PC-3 (cell line): ENCODE measurements around the gene ENOX2. TPM values are rescaled to one million over a fixed set of nuclear protein-coding genes. Genes with fewer than 3 reads are reported as not detected.

Experiments
- ATAC-seq: fragments of 200-7000 bp; cut with Tn5 transposase; 2 replicates; pipeline ENCODE4 v1.9.1; 2020; ENCODE audit warnings: mild to moderate bottlenecking, moderate library complexity
- BruUV-seq: library from RNA; stranded (reverse); fragments of 400-500 nt; replicated peaks from 2 replicates; lab custom pipeline; 2021; lab: Mats Ljungman, UMichigan
- CTCF ChIA-PET: fragments of 300-600 bp; sonication (Branson Sonifier 250); formaldehyde crosslinking; loops from one replicate; lab custom pipeline; 2022; ENCODE audit warnings: antibody characterized with exemption; lab: Charles Lee
- POLR2A ChIA-PET: fragments of 300-600 bp; sonication (Branson Sonifier 250); formaldehyde crosslinking; loops from one replicate; lab custom pipeline; 2022; ENCODE audit warnings: antibody characterized with exemption; ENCODE audit not compliant: unreplicated experiment; lab: Charles Lee
- DNase-seq: peaks from one replicate; pipeline ENCODE4 v3.0.0-alpha.2; 2015
- H2AFZ ChIP-seq: fragments of 300-600 bp; sonication (generic); 2 replicates; pipeline ENCODE4 v1.6.0; 2016; ENCODE audit warnings: antibody characterized with exemption, low read length
- H3F3A ChIP-seq: fragments of 300-600 bp; sonication (generic); one replicate; pipeline ENCODE4 v1.6.0; 2017; ENCODE audit warnings: antibody characterized with exemption, low read length, control low read depth, mild to moderate bottlenecking; ENCODE audit not compliant: unreplicated experiment
- H3K27ac ChIP-seq: fragments of 300-600 bp; sonication (generic); 2 replicates; pipeline ENCODE4 v1.5.1; 2016; ENCODE audit warnings: mild to moderate bottlenecking, low read length
- H3K27me3 ChIP-seq: fragments of 300-600 bp; sonication (generic); 2 replicates; pipeline ENCODE4 v1.6.1; 2016; ENCODE audit warnings: low read length, mixed read lengths
- H3K36me3 ChIP-seq: fragments of 300-600 bp; sonication (generic); 2 replicates; pipeline ENCODE4 v1.6.1; 2016; ENCODE audit warnings: low read depth, mixed run types, low read length, mixed read lengths
- H3K4me1 ChIP-seq: fragments of 300-600 bp; sonication (generic); 2 replicates; pipeline ENCODE4 v1.5.1; 2016; ENCODE audit warnings: low read length; ENCODE audit not compliant: insufficient read depth
- H3K4me2 ChIP-seq: fragments of 300-600 bp; sonication (generic); 2 replicates; pipeline ENCODE4 v1.6.0; 2016; ENCODE audit warnings: low read length
- H3K4me3 ChIP-seq: fragments of 300-600 bp; sonication (generic); 2 replicates; pipeline ENCODE4 v1.5.1; 2016; ENCODE audit warnings: mild to moderate bottlenecking, low read length, mixed read lengths
- H3K79me2 ChIP-seq: fragments of 300-600 bp; sonication (generic); 2 replicates; pipeline ENCODE4 v1.6.1; 2017; ENCODE audit warnings: low read length, mixed read lengths
- H3K9ac ChIP-seq: fragments of 300-600 bp; sonication (generic); 2 replicates; pipeline ENCODE4 v1.6.0; 2016; ENCODE audit warnings: mild to moderate bottlenecking, low read length
- H3K9me2 ChIP-seq: fragments of 300-600 bp; sonication (generic); replicated peaks from 2 replicates; pipeline ENCODE4 v1.6.1; 2016; ENCODE audit warnings: mixed run types, low read length, mixed read lengths
- H3K9me3 ChIP-seq: fragments of 300-600 bp; sonication (generic); 2 replicates; pipeline ENCODE4 v1.6.1; 2016; ENCODE audit warnings: low read length, mixed read lengths
- H4K20me1 ChIP-seq: fragments of 300-600 bp; sonication (generic); 2 replicates; pipeline ENCODE4 v1.6.1; 2016; ENCODE audit warnings: low read length, mixed read lengths
- EZH2 ChIP-seq: fragments of 300-600 bp; sonication (generic); IDR thresholded peaks from one replicate; pipeline ENCODE4 v1.6.1; 2017; ENCODE audit warnings: antibody characterized with exemption, mild to moderate bottlenecking, low read length; ENCODE audit not compliant: unreplicated experiment
- EZH2phosphoT487 ChIP-seq: fragments of 300-600 bp; sonication (generic); IDR thresholded peaks from 2 replicates; pipeline ENCODE4 v1.6.1; 2018; ENCODE audit warnings: mild to moderate bottlenecking, antibody characterized with exemption, low read length, borderline replicate concordance
- intact Hi-C: fragments of 100-400 bp; cut with micrococcal nuclease; formaldehyde crosslinking; loops from 2 replicates; pipeline ENCODE4 v1.9.0; 2023
- total RNA-seq: library from RNA; depleted of rRNA; stranded (reverse); fragments of >200 nt; gene quantifications from 2 replicates; pipeline ENCODE4 v1.2.3, GENCODE V29; 2014
- TF ChIP-seq, protein P1 (sequence below): fragments of 300-600 bp; sonication (generic); conservative IDR thresholded peaks from 2 replicates; pipeline ENCODE4 v1.5.1; 2017; ENCODE audit warnings: antibody characterized with exemption, low read depth, mild to moderate bottlenecking, low read length

The ENOX2 gene
- total RNA-seq, 1 experiment from 2014 or later, result 11.8 TPM

DNA sequence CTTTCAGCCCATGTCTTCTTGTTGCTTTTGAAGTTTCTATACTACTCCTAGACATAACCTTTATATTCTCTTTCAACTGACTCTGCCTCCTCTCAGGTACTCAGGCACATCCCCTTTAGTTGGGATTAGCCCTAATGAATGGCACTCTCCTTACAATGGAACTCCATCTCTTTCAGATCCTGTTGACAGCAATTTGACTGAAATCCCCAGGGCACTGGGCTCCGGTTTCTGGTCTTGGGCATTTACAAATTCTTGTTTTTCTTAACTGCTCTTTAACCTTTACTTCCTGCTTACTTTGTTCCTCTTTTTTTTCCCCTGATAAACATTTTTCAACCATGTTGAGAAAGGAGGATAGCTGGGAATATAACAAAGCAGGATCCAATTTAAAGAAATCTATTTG is 68.9 kb downstream of the ENOX2 start:
- BruUV-seq, result no TSS peak
- H3K9me2 ChIP-seq, result no peaks in the 10 kb centered on the region
- H3K4me1 ChIP-seq, result no peaks in the 10 kb centered on the region
- intact Hi-C loops, result no loop called here
- POLR2A ChIA-PET, result no interaction called here
- no peak overlapping the region for H3K4me2 ChIP-seq
- H2AFZ ChIP-seq, result no peak overlapping the region
- H3F3A ChIP-seq, result no peaks in the 10 kb centered on the region
- DNase-seq (no peak), ATAC-seq (no peak)
- no peaks in the 10 kb centered on the region for H3K27me3 ChIP-seq
- no peak for TF ChIP-seq EZH2
- TF ChIP-seq EZH2phosphoT487, result no peak
- TF ChIP-seq, protein P1, sequence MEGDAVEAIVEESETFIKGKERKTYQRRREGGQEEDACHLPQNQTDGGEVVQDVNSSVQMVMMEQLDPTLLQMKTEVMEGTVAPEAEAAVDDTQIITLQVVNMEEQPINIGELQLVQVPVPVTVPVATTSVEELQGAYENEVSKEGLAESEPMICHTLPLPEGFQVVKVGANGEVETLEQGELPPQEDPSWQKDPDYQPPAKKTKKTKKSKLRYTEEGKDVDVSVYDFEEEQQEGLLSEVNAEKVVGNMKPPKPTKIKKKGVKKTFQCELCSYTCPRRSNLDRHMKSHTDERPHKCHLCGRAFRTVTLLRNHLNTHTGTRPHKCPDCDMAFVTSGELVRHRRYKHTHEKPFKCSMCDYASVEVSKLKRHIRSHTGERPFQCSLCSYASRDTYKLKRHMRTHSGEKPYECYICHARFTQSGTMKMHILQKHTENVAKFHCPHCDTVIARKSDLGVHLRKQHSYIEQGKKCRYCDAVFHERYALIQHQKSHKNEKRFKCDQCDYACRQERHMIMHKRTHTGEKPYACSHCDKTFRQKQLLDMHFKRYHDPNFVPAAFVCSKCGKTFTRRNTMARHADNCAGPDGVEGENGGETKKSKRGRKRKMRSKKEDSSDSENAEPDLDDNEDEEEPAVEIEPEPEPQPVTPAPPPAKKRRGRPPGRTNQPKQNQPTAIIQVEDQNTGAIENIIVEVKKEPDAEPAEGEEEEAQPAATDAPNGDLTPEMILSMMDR, result no peak
- H3K4me3 ChIP-seq, result no peak overlapping the region
- no peaks in the 10 kb centered on the region for H3K9me3 ChIP-seq
- no peaks in the 10 kb centered on the region for H3K79me2 ChIP-seq
- no peak overlapping the region for H3K27ac ChIP-seq
- no peaks in the 10 kb centered on the region for H3K36me3 ChIP-seq
- no peaks in the 10 kb centered on the region for H4K20me1 ChIP-seq
- H3K9ac ChIP-seq, result no peak overlapping the region
- CTCF ChIA-PET, result no interaction called here

DNA sequence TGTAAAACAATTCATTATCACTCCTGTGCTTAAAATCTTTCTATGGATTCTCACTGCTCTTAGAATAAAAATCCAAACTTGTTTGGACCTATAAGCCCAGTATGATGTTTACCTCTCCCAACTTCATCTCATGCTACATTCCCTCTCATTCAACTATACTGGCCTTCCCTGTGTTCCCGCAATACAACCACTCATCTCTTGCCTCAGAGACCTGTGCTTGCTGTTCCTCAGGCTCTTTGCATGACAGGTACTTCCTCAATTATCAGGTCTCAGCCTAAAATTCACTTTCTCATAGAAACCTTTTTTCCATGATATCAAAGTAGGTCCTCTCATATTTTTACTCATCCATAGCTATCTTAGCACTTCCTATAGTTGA is 71.7 kb downstream of the ENOX2 start:
- Histone ChIP-seq H3K9ac (no peak overlapping the region), H3K9me3 (no peaks in the 10 kb centered on the region), H3K4me3 (no peak overlapping the region), H3K27ac (no peak overlapping the region), H2AFZ (no peak overlapping the region), H3K9me2 (no peaks in the 10 kb centered on the region), H3K27me3 (no peaks in the 10 kb centered on the region), H4K20me1 (no peaks in the 10 kb centered on the region), H3K36me3 (no peaks in the 10 kb centered on the region), H3K4me1 (no peaks in the 10 kb centered on the region), H3K79me2 (no peaks in the 10 kb centered on the region), H3K4me2 (no peak overlapping the region), H3F3A (no peaks in the 10 kb centered on the region)
- no peak for ATAC-seq
- DNase-seq, result no peak
- POLR2A ChIA-PET, result no interaction called here
- TF ChIP-seq EZH2phosphoT487, result no peak
- TF ChIP-seq EZH2, result no peak
- TF ChIP-seq, protein P1, result no peak
- intact Hi-C loops, result no loop called here
- BruUV-seq, result no TSS peak
- CTCF ChIA-PET, result no interaction called here

DNA sequence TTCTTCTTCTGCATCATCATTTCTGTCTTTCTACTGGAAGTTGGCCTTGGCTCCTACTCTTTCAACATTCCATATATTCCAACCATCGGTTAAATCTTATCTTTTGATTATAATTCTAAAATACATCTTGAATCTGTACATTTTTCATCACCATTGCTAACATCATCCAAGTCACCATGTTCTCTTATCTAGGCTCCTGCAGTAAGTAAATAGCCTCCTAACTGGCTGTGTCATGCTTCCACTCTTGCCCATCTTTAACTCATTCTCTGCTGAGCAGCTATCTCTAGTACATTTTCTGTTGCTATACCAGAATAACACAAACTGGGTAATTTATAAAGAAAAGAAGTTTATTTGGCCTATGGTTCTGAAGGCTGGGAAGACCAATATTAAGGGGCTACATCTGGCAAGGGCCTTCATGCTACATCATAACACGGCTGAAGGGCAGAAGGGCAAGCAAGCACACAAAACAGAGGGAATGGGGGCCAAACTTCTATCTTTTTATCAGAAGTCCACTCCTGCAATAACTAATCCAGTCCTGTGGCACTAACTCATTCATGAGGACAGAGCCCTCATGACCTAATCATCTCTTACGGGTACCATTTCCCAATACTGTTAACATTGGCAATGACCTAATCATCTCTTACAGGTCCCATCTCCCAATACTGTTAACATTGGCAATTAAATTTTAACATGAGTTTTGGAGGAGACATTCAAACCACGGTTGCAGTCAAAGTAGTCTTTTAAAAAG is 72.2 kb downstream of the ENOX2 start:
- POLR2A ChIA-PET, result no interaction called here
- no TSS peak for BruUV-seq
- Histone ChIP-seq H3K9ac (no peak overlapping the region), H4K20me1 (no peaks in the 10 kb centered on the region), H3K36me3 (no peaks in the 10 kb centered on the region), H3K79me2 (no peaks in the 10 kb centered on the region), H3K4me3 (no peak overlapping the region), H2AFZ (no peak overlapping the region), H3K4me2 (no peak overlapping the region), H3K9me3 (no peaks in the 10 kb centered on the region), H3F3A (no peaks in the 10 kb centered on the region), H3K9me2 (no peaks in the 10 kb centered on the region), H3K27ac (no peak overlapping the region), H3K4me1 (no peaks in the 10 kb centered on the region), H3K27me3 (no peaks in the 10 kb centered on the region)
- intact Hi-C loops, result no loop called here
- DNase-seq, result no peak
- CTCF ChIA-PET, result no interaction called here
- TF ChIP-seq, protein P1, result no peak
- TF ChIP-seq EZH2phosphoT487, result no peak
- TF ChIP-seq EZH2, result no peak
- no peak for ATAC-seq
